ENCODE measurements around the gene INCA1. TPM values are rescaled to one million over a fixed set of nuclear protein-coding genes. Genes with fewer than 3 reads are reported as not detected.
A peak's percentile ranks its signal among the peaks of the same experiment; 100 is the strongest.

Gene INCA1
- polyA plus RNA-seq, 3 donors, result 0.38 to 0.52 (median 0.44) TPM

GRCh38 chr17:4972752-4973151 lies 24.6 kb downstream of the INCA1 start:
- no peak for DNase-seq
- peaks cover 6% of the 10 kb centered on the region for H4K20me1 ChIP-seq (ENCODE audit: insufficient read depth, low read length)
- 98% methylated on average over 10 of the region's 12 CpGs for WGBS (ENCODE audit: insufficient coverage)
- H3K9me3 ChIP-seq (replicated peaks in 1 of 2; ENCODE audit: control insufficient read depth in 1 of 2, insufficient read depth in 1 of 2, low read length in 2 of 2), result no peaks in the 10 kb centered on the region
- intact Hi-C loops (cut with micrococcal nuclease), result no loop called here
- Mint-ChIP-seq H3K27ac (peak overlapping the region; percentile 70 to 90 (median 81)), H3K9me3 (no peaks in the 10 kb centered on the region), H3K4me3 (peak overlapping the region; percentile 67 to 85), H3K4me1 (peaks cover 48% of the 10 kb centered on the region), H3K36me3 (peaks cover 78 to 90% of the 10 kb centered on the region in 2 donors), H3K27me3 (ENCODE audit: low read depth in 3 of 3) (peaks cover 0 to 2% (median 2%) of the 10 kb centered on the region in 3 donors)
- TF ChIP-seq CTCF (IDR thresholded peaks at IDR 0.05), result no peak
- H3K36me3 ChIP-seq (replicated peaks in 1 of 2; ENCODE audit: control insufficient read depth in 1 of 2, insufficient read depth in 2 of 2, low read length in 2 of 2), result peaks cover 56 to 82% of the 10 kb centered on the region in 2 donors
- H3K27ac ChIP-seq (ENCODE audit: low read depth in 1 of 2, low read length in 2 of 2), result peak overlapping the region; percentile 46 to 60
- H3K9ac ChIP-seq (ENCODE audit: insufficient read depth, low read length, poor library complexity, severe bottlenecking), result peak overlapping the region; percentile 17
- peak overlapping the region; percentile 62 for H3K4me2 ChIP-seq (replicated peaks; ENCODE audit: extremely low read depth, low read length, poor library complexity, severe bottlenecking)
- peaks cover 33% of the 10 kb centered on the region for H3K79me2 ChIP-seq (ENCODE audit: insufficient read depth, low read length)
- peaks cover 44 to 54% of the 10 kb centered on the region in 2 donors for H3K4me1 ChIP-seq (ENCODE audit: control insufficient read depth in 1 of 2, insufficient read depth in 2 of 2, low read length in 2 of 2)
- no peaks in the 10 kb centered on the region for H3K27me3 ChIP-seq (ENCODE audit: control insufficient read depth in 2 of 2, insufficient read depth in 2 of 2, low read length in 2 of 2)
- peak overlapping the region in 2 of 3 experiments; percentile 3 to 60 for H3K4me3 ChIP-seq (replicated peaks in 1 of 3; ENCODE audit: low read depth in 2 of 3, low read length in 3 of 3)
- H2AFZ ChIP-seq (ENCODE audit: insufficient read depth, low read depth, low read length, poor library complexity, severe bottlenecking), result no peak overlapping the region

GRCh38 chr17:4972322-4972721 lies 25.0 kb downstream of the INCA1 start:
- WGBS (ENCODE audit: insufficient coverage), result 94% methylated on average over 9 of the region's 12 CpGs
- Mint-ChIP-seq H3K27ac (peak overlapping the region in 4 of 7 donors; percentile 25 to 90 (median 65)), H3K27me3 (ENCODE audit: low read depth in 3 of 3) (peaks cover 0 to 2% (median 2%) of the 10 kb centered on the region in 3 donors), H3K9me3 (no peaks in the 10 kb centered on the region), H3K4me3 (no peak overlapping the region), H3K4me1 (peaks cover 44% of the 10 kb centered on the region), H3K36me3 (peaks cover 74 to 86% of the 10 kb centered on the region in 2 donors)
- peaks cover 51 to 78% of the 10 kb centered on the region in 2 donors for H3K36me3 ChIP-seq (replicated peaks in 1 of 2; ENCODE audit: control insufficient read depth in 1 of 2, insufficient read depth in 2 of 2, low read length in 2 of 2)
- DNase-seq, result no peak
- peaks cover 42 to 54% of the 10 kb centered on the region in 2 donors for H3K4me1 ChIP-seq (ENCODE audit: control insufficient read depth in 1 of 2, insufficient read depth in 2 of 2, low read length in 2 of 2)
- H3K79me2 ChIP-seq (ENCODE audit: insufficient read depth, low read length), result peaks cover 33% of the 10 kb centered on the region
- H3K9ac ChIP-seq (ENCODE audit: insufficient read depth, low read length, poor library complexity, severe bottlenecking), result no peak overlapping the region
- no peaks in the 10 kb centered on the region for H3K27me3 ChIP-seq (ENCODE audit: control insufficient read depth in 2 of 2, insufficient read depth in 2 of 2, low read length in 2 of 2)
- no peak overlapping the region for H2AFZ ChIP-seq (ENCODE audit: insufficient read depth, low read depth, low read length, poor library complexity, severe bottlenecking)
- H3K4me2 ChIP-seq (replicated peaks; ENCODE audit: extremely low read depth, low read length, poor library complexity, severe bottlenecking), result peak overlapping the region; percentile 62
- peak overlapping the region in 1 of 2 donors; percentile 60 for H3K27ac ChIP-seq (ENCODE audit: low read depth in 1 of 2, low read length in 2 of 2)
- H3K4me3 ChIP-seq (replicated peaks in 1 of 3; ENCODE audit: low read depth in 2 of 3, low read length in 3 of 3), result peak overlapping the region in 1 of 3 experiments; percentile 60
- no peak for TF ChIP-seq CTCF (IDR thresholded peaks at IDR 0.05)
- peaks cover 6% of the 10 kb centered on the region for H4K20me1 ChIP-seq (ENCODE audit: insufficient read depth, low read length)
- intact Hi-C loops (cut with micrococcal nuclease), result no loop called here
- no peaks in the 10 kb centered on the region for H3K9me3 ChIP-seq (replicated peaks in 1 of 2; ENCODE audit: control insufficient read depth in 1 of 2, insufficient read depth in 1 of 2, low read length in 2 of 2)

Measured in CD14-positive monocyte (primary cell).